Right ventricle myocardium inferior (tissue), 1 donor: Measurements from ENCODE around the gene CLMN. TPM values are rescaled to one million over a fixed set of nuclear protein-coding genes. Genes with fewer than 3 reads are reported as not detected.
"Not testable (repeated sequence)": the region's sequence is repeated elsewhere in the genome, so short reads cannot be mapped to it uniquely, and the experiment has no call there.

Experiments
- ATAC-seq: fragments of 200-7000 bp; cut with Tn5 transposase; one replicate; pipeline ENCODE4 v1.9.1; 2020; ENCODE audit warnings: mild to moderate bottlenecking, moderate library complexity
- DNase-seq: peaks from one replicate; pipeline ENCODE4 v3.0.0; 2021; ENCODE audit errors: missing footprints
- intact Hi-C: fragments of 100-400 bp; cut with DNase I; formaldehyde crosslinking; loops from one replicate; pipeline ENCODE4 v1.11.0; 2022
- total RNA-seq: library from RNA; stranded (reverse); fragmentation: NEBNext Ultra II Directional; extraction: Animal tissue kit (Norgen Biotek cat#: 25700); gene quantifications from one replicate; pipeline ENCODE4 v1.2.1, GENCODE V29; 2021
- donor health status: DM: no; HTN: yes; CAD: no; lungs with severe emphysema.

Gene CLMN
- total RNA-seq, 1 donor from 2014 or later: 7.6 TPM

GRCh38 chr14:95294834-95295599 is 24.7 kb downstream of the CLMN start:
- ATAC-seq: no peak
- intact Hi-C loops: no loop called here

GRCh38 chr14:95294320-95294719 is 25.4 kb downstream of the CLMN start:
- intact Hi-C loops: no loop called here
- ATAC-seq: no peak
- no peak for DNase-seq

More at GRCh38 chr14:95294834-95295599, 24.7 kb downstream of the CLMN start:
- no peak for DNase-seq

- ATAC-seq: no peak
Measured at GRCh38 chr14:95293449-95293848, 26.3 kb downstream of the CLMN start.

GRCh38 chr14:95292660-95293425 is 26.9 kb downstream of the CLMN start:
- no peak for DNase-seq
- intact Hi-C loops: no loop called here
- no peak for ATAC-seq

More at GRCh38 chr14:95293449-95293848, 26.3 kb downstream of the CLMN start:
- intact Hi-C loops: no loop called here
- DNase-seq: no peak

- peak; percentile 45 for ATAC-seq
- intact Hi-C loops: no loop called here
- peak; percentile 84 for DNase-seq
Measured at GRCh38 chr14:95291859-95292542, 27.7 kb downstream of the CLMN start.

GRCh38 chr14:95290871-95291431 is 28.8 kb downstream of the CLMN start:
- peak; percentile 59 for ATAC-seq

GRCh38 chr14:95290021-95290420 is 29.7 kb downstream of the CLMN start:
- DNase-seq: no peak
- intact Hi-C loops: no loop called here
- ATAC-seq: no peak

More at GRCh38 chr14:95290871-95291431, 28.8 kb downstream of the CLMN start:
- intact Hi-C loops: no loop called here
- no peak for DNase-seq

GRCh38 chr14:95289323-95290010 is 30.2 kb downstream of the CLMN start:
- ATAC-seq: no peak
- intact Hi-C loops: no loop called here
- DNase-seq: no peak

GRCh38 chr14:95288672-95289322 is 30.9 kb downstream of the CLMN start:
- intact Hi-C loops: no loop called here
- DNase-seq: no peak
- ATAC-seq: no peak

- intact Hi-C loops: no loop called here
Measured at GRCh38 chr14:95287176-95287754, 32.4 kb downstream of the CLMN start.

GRCh38 chr14:95286645-95287044 is 33.1 kb downstream of the CLMN start:
- intact Hi-C loops: no loop called here
- no peak for DNase-seq
- ATAC-seq: no peak

More at GRCh38 chr14:95287176-95287754, 32.4 kb downstream of the CLMN start:
- DNase-seq (no peak), ATAC-seq (no peak)

- ATAC-seq (no peak), DNase-seq (no peak)
- intact Hi-C loops: no loop called here
Measured at GRCh38 chr14:95285566-95285965, 34.1 kb downstream of the CLMN start.

- intact Hi-C loops, ATAC-seq, DNase-seq: not testable (repeated sequence)
Measured at GRCh38 chr14:95283802-95284201, 35.9 kb downstream of the CLMN start.

GRCh38 chr14:95282986-95283380 is 36.7 kb downstream of the CLMN start:
- ATAC-seq, DNase-seq, intact Hi-C loops: not testable (repeated sequence)

- DNase-seq (no peak), ATAC-seq (peak; percentile 39)
- intact Hi-C loops: no loop called here
Measured at GRCh38 chr14:95282354-95282985, 37.2 kb downstream of the CLMN start.

GRCh38 chr14:95281560-95282176 is 38.0 kb downstream of the CLMN start:
- DNase-seq: no peak
- intact Hi-C loops: no loop called here
- ATAC-seq: no peak

- no peak for DNase-seq
- intact Hi-C loops: no loop called here
- no peak for ATAC-seq
Measured at GRCh38 chr14:95275494-95275893, 44.2 kb downstream of the CLMN start.
